ENCODE results near the gene KLRG1. TPM values are rescaled to one million over a fixed set of nuclear protein-coding genes. Genes with fewer than 3 reads are reported as not detected.

Gene KLRG1
- total and polyA plus RNA-seq, 2 of the 8 experiments (the other 6 are each of a cell fraction or from before 2014, with no cell fraction given): 7.9 to 12.8 TPM

DNA sequence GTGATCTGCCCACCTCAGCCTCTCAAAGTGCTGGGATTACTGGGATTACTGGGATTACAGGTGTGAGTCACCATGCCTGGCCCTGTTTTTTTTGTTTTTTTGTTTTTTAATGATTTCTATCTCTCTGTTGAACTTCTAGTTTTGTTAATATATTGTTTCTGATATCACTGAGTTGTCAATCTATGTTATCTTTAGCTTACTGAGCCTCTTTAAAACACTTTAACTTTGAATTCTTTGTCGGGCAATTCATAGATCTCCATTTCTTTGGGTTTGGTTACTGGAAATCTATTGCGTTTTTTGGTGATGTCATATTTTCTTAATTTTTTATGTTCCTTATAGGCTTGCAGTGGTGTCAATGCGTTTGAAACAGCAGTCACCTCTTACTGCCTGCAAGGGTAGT is 9.2 kb upstream of the KLRG1 start:
- Histone ChIP-seq H3K23ac (ENCODE audit: insufficient read length) (no peak overlapping the region), H3K4ac (replicated peaks; ENCODE audit: insufficient read length, low read depth, low read length) (no peak overlapping the region), H2BK5ac (ENCODE audit: low read depth, low read length) (no peak overlapping the region), H3K9me3 (ENCODE audit: insufficient read depth in 2 of 2, low read depth in 1 of 2, low read length in 1 of 2) (no peaks in the 10 kb centered on the region), H3K79me2 (ENCODE audit: control insufficient read depth in 1 of 2, insufficient read depth in 2 of 2, low read length in 2 of 2) (no peaks in the 10 kb centered on the region), H3K27ac (ENCODE audit: low read depth, low read length) (no peak overlapping the region), H3K79me1 (ENCODE audit: low read depth, low read length) (no peaks in the 10 kb centered on the region), H3K4me2 (ENCODE audit: insufficient read depth in 1 of 2, low read depth in 2 of 2, low read length in 2 of 2) (no peak overlapping the region), H2BK15ac (ENCODE audit: low read length) (no peak overlapping the region), H2AFZ (ENCODE audit: low read length) (no peak overlapping the region), H2AK5ac (ENCODE audit: low read depth, low read length) (no peak overlapping the region), H2BK12ac (ENCODE audit: low read depth, low read length) (no peak overlapping the region), H3K4me3 (ENCODE audit: extremely low read depth in 1 of 4, insufficient read depth in 2 of 4, low read depth in 3 of 4, low read length in 4 of 4) (no peak overlapping the region), H3K14ac (ENCODE audit: insufficient read length) (no peak overlapping the region), H4K8ac (ENCODE audit: extremely low read depth, insufficient read depth, low read length) (no peak overlapping the region), H3K9ac (replicated peaks in 1 of 4; ENCODE audit: extremely low read depth in 1 of 4, low read depth in 3 of 4, low read length in 3 of 4) (no peak overlapping the region), H3K56ac (replicated peaks; ENCODE audit: insufficient read length, low read depth, low read length) (no peak overlapping the region), H3K18ac (ENCODE audit: extremely low read depth, low read length) (no peak overlapping the region), H3K27me3 (replicated peaks in 1 of 4; ENCODE audit: control insufficient read depth in 3 of 4, extremely low read depth in 1 of 4, insufficient read depth in 3 of 4, low read length in 3 of 4) (no peaks in the 10 kb centered on the region), H4K91ac (replicated peaks; ENCODE audit: insufficient read length, low read length) (no peak overlapping the region), H2BK20ac (ENCODE audit: low read length) (no peak overlapping the region), H2BK120ac (replicated peaks; ENCODE audit: low read depth, low read length) (no peak overlapping the region), H4K5ac (ENCODE audit: insufficient read length, low read depth, low read length) (no peak overlapping the region), H3K4me1 (replicated peaks in 1 of 4; ENCODE audit: control insufficient read depth in 3 of 4, insufficient read depth in 4 of 4, low read length in 3 of 4) (no peaks in the 10 kb centered on the region), H4K20me1 (replicated peaks in 1 of 2; ENCODE audit: control insufficient read depth in 1 of 2, insufficient read depth in 2 of 2, low read length in 2 of 2) (no peaks in the 10 kb centered on the region), H3K36me3 (ENCODE audit: control insufficient read depth in 2 of 4, insufficient read depth in 4 of 4, low read length in 3 of 4) (no peaks in the 10 kb centered on the region), H3K23me2 (ENCODE audit: low read depth, low read length) (no peaks in the 10 kb centered on the region)
- DNase-seq (ENCODE audit: low read depth in 1 of 2, low spot score in 2 of 2) (no peak), FAIRE-seq (no peak)
- TF ChIP-seq SP4 (IDR thresholded peaks at IDR 0.05; ENCODE audit: low read length) (no peak), SP1 (IDR thresholded peaks at IDR 0.05; ENCODE audit: low read depth, low read length) (no peak), E2F6 (IDR thresholded peaks at IDR 0.05) (no peak), MAFK (IDR thresholded peaks at IDR 0.05; ENCODE audit: low read depth, low read length) (no peak), POLR2AphosphoS5 (IDR thresholded peaks at IDR 0.05; ENCODE audit: low read depth, low read length) (no peak), CTCF (IDR thresholded peaks at IDR 0.05; ENCODE audit: control extremely low read depth in 1 of 3, insufficient read depth in 1 of 3, low read depth in 1 of 3, low read length in 3 of 3) (no peak), KDM5A (IDR thresholded peaks at IDR 0.05; ENCODE audit: low read length) (no peak), SIRT6 (IDR thresholded peaks at IDR 0.05; ENCODE audit: low read length) (no peak), SRF (IDR thresholded peaks at IDR 0.05; ENCODE audit: low read depth, low read length) (no peak), KDM1A (IDR thresholded peaks at IDR 0.05; ENCODE audit: borderline replicate concordance, low read length) (no peak), ZNF274 (IDR thresholded peaks at IDR 0.05; ENCODE audit: borderline replicate concordance, extremely low read depth, low read length) (no peak)
- POLR2A ChIA-PET (ENCODE audit: partially characterized antibody): no interaction called here
- CTCF ChIA-PET (ENCODE audit: partially characterized antibody): interaction anchor here (1.5 to 1.8 kb wide), 2 partner anchors 9 to 59 kb away, joined by 3 to 5 read pairs; partner anchors contain the start of gene KLRG1
- 93% methylated on average over 3 of the region's 3 CpGs; no CpG with 5 or more reads in 1 of the 2 experiments for WGBS, 2 experiments (ENCODE audit: extremely low coverage in 1 of 2, insufficient coverage in 1 of 2, insufficient read length in 1 of 2, insufficient replicate concordance in 2 of 2, low coverage in 1 of 2, low lambda C conversion rate in 2 of 2, missing lambda C conversion rate in 1 of 2)

Measured in H1 (cell line).